Right atrium auricular region (tissue), 2 donors: Measurements from ENCODE around the gene IFNA7. TPM values are rescaled to one million over a fixed set of nuclear protein-coding genes. Genes with fewer than 3 reads are reported as not detected.

Source experiments
- DNase-seq: peaks from one replicate; pipeline ENCODE4 v3.0.0-alpha.2; 2019; ENCODE audit warnings: low spot score
- H3K27ac ChIP-seq, 2 donors: fragments of 200-600 bp; sonication (generic); 1 replicate in 1 of 2; 2 replicates in 1 of 2; pipeline ENCODE4 v1.5.1; 2016 to 2019
- H3K27me3 ChIP-seq, 2 donors: fragments of 200-600 bp; sonication (generic); one replicate each; pipeline versions ENCODE4 v1.5.1 to v1.6.0; 2017 to 2019
- H3K36me3 ChIP-seq: fragments of 200-600 bp; sonication (generic); one replicate; pipeline ENCODE4 v1.5.1; 2016
- H3K4me1 ChIP-seq, 2 donors: fragments of 200-600 bp; sonication (generic); one replicate each; pipeline versions ENCODE4 v1.5.1 to v1.6.0; 2017 to 2019
- H3K4me3 ChIP-seq, 2 donors: fragments of 200-600 bp; sonication (generic); 1 replicate in 1 of 2; 2 replicates in 1 of 2; pipeline ENCODE4 v1.5.1; 2017 to 2019; ENCODE audit warnings: mild to moderate bottlenecking in 1 of 2, moderate library complexity in 1 of 2
- H3K9me3 ChIP-seq, 2 donors: fragments of 200-600 bp; sonication (generic); one replicate each; pipeline ENCODE4 v1.5.1; 2019
- total RNA-seq, 2 donors: library from RNA; depleted of rRNA; stranded (reverse); fragments of >200 nt; gene quantifications; one replicate each; pipeline ENCODE4 v1.1.0, GENCODE V29; 2016
- TF ChIP-seq, protein P1 (sequence below), 2 donors: fragments of 200-600 bp; sonication (generic); IDR thresholded peaks; one replicate each; pipeline ENCODE4 v1.5.1; 2019; ENCODE audit warnings: antibody characterized with exemption in 2 of 2

Gene IFNA7
- total RNA-seq, 2 donors from 2014 or later = not detected

DNA sequence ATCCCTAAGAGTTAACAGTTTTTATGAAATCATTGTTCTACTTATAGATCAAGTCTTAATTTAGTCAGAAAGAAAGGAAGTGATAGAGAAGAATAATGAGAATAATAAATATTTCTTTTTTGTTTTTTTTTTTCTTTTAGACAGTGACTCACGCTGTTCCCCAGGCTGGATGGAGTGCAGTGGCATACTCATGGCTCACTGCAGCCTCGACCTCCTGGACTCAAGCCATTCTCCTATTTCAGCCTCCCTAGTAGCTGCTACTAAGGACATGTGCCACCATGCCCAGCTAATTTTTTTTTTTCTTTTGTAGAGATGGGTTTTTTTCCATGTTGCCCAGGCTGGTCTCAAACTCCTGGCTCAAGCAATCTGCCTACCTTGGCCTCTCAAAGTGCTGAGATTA, 46.5 kb downstream of the IFNA7 start:
- H3K4me3 ChIP-seq = no peak overlapping the region

DNA sequence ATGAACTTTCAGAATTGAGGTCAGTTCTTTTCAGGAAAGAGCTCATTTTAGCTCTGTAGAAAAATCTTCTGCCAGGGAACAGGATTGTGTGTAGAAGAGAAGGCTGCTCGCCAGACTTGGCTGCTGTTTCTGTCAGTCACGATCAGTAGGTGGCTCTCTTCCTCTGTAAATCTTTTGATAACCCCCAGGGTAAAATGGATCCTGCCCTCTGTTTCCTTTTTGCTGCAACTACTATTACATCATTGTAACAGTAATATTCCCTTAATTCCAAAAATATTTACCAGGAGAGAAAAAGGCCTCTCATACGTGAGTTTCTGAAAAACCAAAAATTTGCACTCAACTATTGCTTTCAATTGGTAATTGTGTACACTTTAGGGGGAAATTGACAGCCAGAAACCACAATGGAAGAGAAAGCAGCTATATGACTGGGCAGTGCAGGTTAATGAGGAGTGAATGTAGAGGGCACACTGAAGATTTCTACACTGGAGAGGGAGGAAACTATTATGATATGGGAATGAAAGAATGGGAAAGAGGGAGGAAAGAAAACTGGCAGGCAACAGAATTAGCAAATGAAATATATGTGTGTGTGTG, 47.9 kb downstream of the IFNA7 start:
- H3K27ac ChIP-seq = no peak overlapping the region
- no peaks in the 10 kb centered on the region for H3K36me3 ChIP-seq
- H3K4me3 ChIP-seq = no peak overlapping the region
- H3K27me3 ChIP-seq = no peaks in the 10 kb centered on the region
- H3K4me1 ChIP-seq = no peaks in the 10 kb centered on the region
- no peak for DNase-seq
- TF ChIP-seq, protein P1, sequence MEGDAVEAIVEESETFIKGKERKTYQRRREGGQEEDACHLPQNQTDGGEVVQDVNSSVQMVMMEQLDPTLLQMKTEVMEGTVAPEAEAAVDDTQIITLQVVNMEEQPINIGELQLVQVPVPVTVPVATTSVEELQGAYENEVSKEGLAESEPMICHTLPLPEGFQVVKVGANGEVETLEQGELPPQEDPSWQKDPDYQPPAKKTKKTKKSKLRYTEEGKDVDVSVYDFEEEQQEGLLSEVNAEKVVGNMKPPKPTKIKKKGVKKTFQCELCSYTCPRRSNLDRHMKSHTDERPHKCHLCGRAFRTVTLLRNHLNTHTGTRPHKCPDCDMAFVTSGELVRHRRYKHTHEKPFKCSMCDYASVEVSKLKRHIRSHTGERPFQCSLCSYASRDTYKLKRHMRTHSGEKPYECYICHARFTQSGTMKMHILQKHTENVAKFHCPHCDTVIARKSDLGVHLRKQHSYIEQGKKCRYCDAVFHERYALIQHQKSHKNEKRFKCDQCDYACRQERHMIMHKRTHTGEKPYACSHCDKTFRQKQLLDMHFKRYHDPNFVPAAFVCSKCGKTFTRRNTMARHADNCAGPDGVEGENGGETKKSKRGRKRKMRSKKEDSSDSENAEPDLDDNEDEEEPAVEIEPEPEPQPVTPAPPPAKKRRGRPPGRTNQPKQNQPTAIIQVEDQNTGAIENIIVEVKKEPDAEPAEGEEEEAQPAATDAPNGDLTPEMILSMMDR (IDR thresholded peaks at IDR 0.05) = no peak
- peaks cover 0 to 5% of the 10 kb centered on the region in 2 donors for H3K9me3 ChIP-seq

More for the DNA sequence above, 46.5 kb downstream of the IFNA7 start:
- Histone ChIP-seq H3K27ac (no peak overlapping the region), H3K27me3 (no peaks in the 10 kb centered on the region), H3K36me3 (no peaks in the 10 kb centered on the region), H3K4me1 (no peaks in the 10 kb centered on the region), H3K9me3 (peaks cover 0 to 5% of the 10 kb centered on the region in 2 donors)
- DNase-seq = no peak
- TF ChIP-seq, protein P1 (IDR thresholded peaks at IDR 0.05) = no peak

DNA sequence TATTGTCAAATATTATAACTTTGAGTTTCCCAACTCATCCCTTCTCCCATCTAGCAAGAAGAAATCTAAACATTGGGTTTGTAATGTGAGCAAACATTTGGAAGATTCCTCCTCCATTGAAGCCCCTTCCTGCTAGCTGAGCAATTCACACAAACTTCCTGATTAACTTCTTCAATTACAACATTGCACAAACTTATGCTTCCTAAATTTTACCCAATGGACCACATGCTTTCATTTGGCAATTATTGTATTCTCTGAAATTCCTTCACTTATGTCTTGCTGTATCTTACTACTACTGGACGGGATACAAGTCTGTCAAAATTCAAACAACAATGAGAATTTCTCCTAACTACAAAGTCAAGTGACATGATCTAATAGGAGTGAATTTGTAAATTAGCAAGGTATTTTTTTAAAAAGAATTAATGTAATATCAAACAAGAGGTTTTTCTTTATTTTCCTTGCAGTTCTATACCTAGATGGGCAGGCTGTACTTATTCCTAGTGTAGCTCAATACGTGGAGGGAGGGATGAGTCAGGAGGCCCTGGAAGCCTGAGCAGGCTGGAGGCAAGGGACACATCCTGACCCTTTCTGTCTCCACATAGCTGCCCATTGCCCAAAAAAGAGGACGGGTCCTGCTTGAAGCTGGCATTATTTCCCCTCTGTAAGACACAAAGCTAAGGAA, 48.5 kb downstream of the IFNA7 start:
- TF ChIP-seq, protein P1 (IDR thresholded peaks at IDR 0.05) = no peak
- Histone ChIP-seq H3K4me3 (no peak overlapping the region), H3K4me1 (no peaks in the 10 kb centered on the region), H3K27me3 (no peaks in the 10 kb centered on the region), H3K36me3 (no peaks in the 10 kb centered on the region), H3K9me3 (peaks cover 0 to 5% of the 10 kb centered on the region in 2 donors), H3K27ac (no peak overlapping the region)
- DNase-seq = no peak

Other genes with a start within 250 kb of the IFNA7 start
- 1 to 10 TPM in 1 of 2 donors, under 1 TPM in 1; 0.82 to 1.7 TPM for gene HACD4, start 170.6 kb downstream of the IFNA7 start, total RNA-seq
- not detected for gene IFNB1, start 124.3 kb downstream of the IFNA7 start, total RNA-seq
- gene IFNW1, start 60.4 kb downstream of the IFNA7 start, total RNA-seq = not detected
- gene IFNA21, start 35.5 kb downstream of the IFNA7 start, total RNA-seq = not detected
- not detected for gene IFNA4, start 14.6 kb downstream of the IFNA7 start, total RNA-seq
- gene IFNA10, start 4.9 kb upstream of the IFNA7 start, total RNA-seq = not detected
- not detected for gene IFNA16, start 15.1 kb upstream of the IFNA7 start, total RNA-seq
- not detected for gene IFNA17, start 26.0 kb upstream of the IFNA7 start, total RNA-seq
- not detected for gene IFNA14, start 37.8 kb upstream of the IFNA7 start, total RNA-seq
- gene IFNA5, start 103.1 kb upstream of the IFNA7 start, total RNA-seq = not detected
- gene KLHL9, start 133.2 kb upstream of the IFNA7 start, total RNA-seq = 10 to 100 TPM; 10.7 to 10.8 TPM
- gene IFNA6, start 148.7 kb upstream of the IFNA7 start, total RNA-seq = not detected
- gene IFNA13, start 165.9 kb upstream of the IFNA7 start, total RNA-seq = not detected
- gene IFNA2, start 183.2 kb upstream of the IFNA7 start, total RNA-seq = not detected
- gene IFNA8, start 206.9 kb upstream of the IFNA7 start, total RNA-seq = not detected
- gene IFNA1, start 238.2 kb upstream of the IFNA7 start, total RNA-seq = not detected